ENCODE results near the gene ZFP91. TPM values are rescaled to one million over a fixed set of nuclear protein-coding genes. Genes with fewer than 3 reads are reported as not detected.

ZFP91 gene
- total RNA-seq, 4 donors from 2014 or later, result 45.9 to 52.4 (median 47.5) TPM

- Histone ChIP-seq H3K4me3 (no peak overlapping the region), H3K27ac (no peak overlapping the region), H3K36me3 (peaks cover 91% of the 10 kb centered on the region), H3K9me3 (no peaks in the 10 kb centered on the region), H3K4me1 (peaks cover 15% of the 10 kb centered on the region), H3K27me3 (no peaks in the 10 kb centered on the region)
- no peak for TF ChIP-seq EP300 (IDR thresholded peaks at IDR 0.05)
- TF ChIP-seq POLR2A (IDR thresholded peaks at IDR 0.05), result no peak
- TF ChIP-seq CTCF (IDR thresholded peaks at IDR 0.05), result no peak
- no peak for TF ChIP-seq POLR2AphosphoS5 (IDR thresholded peaks at IDR 0.05)
- DNase-seq (ENCODE audit: low spot score in 2 of 2), result no peak
- 96% methylated on average over 1 of the region's 1 CpG for WGBS
These were observed 36.7 kb downstream of the ZFP91 start for GRCh38 chr11:58615559-58615958.

- Histone ChIP-seq H3K27me3 (no peaks in the 10 kb centered on the region), H3K4me3 (no peak overlapping the region), H3K9me3 (no peaks in the 10 kb centered on the region), H3K4me1 (peaks cover 19% of the 10 kb centered on the region), H3K27ac (peak overlapping the region; percentile 38), H3K36me3 (peaks cover 87% of the 10 kb centered on the region)
- DNase-seq (ENCODE audit: low spot score in 2 of 2), result no peak
- WGBS, result 29% methylated on average over 4 of the region's 4 CpGs
- TF ChIP-seq POLR2A (IDR thresholded peaks at IDR 0.05), result no peak
- no peak for TF ChIP-seq CTCF (IDR thresholded peaks at IDR 0.05)
- TF ChIP-seq POLR2AphosphoS5 (IDR thresholded peaks at IDR 0.05), result no peak
- no peak for TF ChIP-seq EP300 (IDR thresholded peaks at IDR 0.05)
These were observed 37.7 kb downstream of the ZFP91 start for GRCh38 chr11:58616594-58616993.

- DNase-seq (ENCODE audit: low spot score in 2 of 2), result no peak
- Histone ChIP-seq H3K4me1 (peaks cover 24% of the 10 kb centered on the region), H3K27ac (no peak overlapping the region), H3K36me3 (peaks cover 81% of the 10 kb centered on the region), H3K4me3 (no peak overlapping the region), H3K9me3 (no peaks in the 10 kb centered on the region), H3K27me3 (no peaks in the 10 kb centered on the region)
- no peak for TF ChIP-seq POLR2A (IDR thresholded peaks at IDR 0.05)
- TF ChIP-seq EP300 (IDR thresholded peaks at IDR 0.05), result no peak
- no peak for TF ChIP-seq CTCF (IDR thresholded peaks at IDR 0.05)
- TF ChIP-seq POLR2AphosphoS5 (IDR thresholded peaks at IDR 0.05), result no peak
- 82% methylated on average over 4 of the region's 4 CpGs for WGBS
These were observed 39.2 kb downstream of the ZFP91 start for GRCh38 chr11:58617976-58618557.

GRCh38 chr11:58621586-58622262, 42.9 kb downstream of the ZFP91 start:
- WGBS, result 62% methylated on average over 4 of the region's 4 CpGs
- peak overlapping the region; percentile 32 for H3K27ac ChIP-seq
- no peak for TF ChIP-seq POLR2AphosphoS5 (IDR thresholded peaks at IDR 0.05)
- TF ChIP-seq CTCF (IDR thresholded peaks at IDR 0.05), result no peak
- TF ChIP-seq POLR2A (IDR thresholded peaks at IDR 0.05), result no peak
- TF ChIP-seq EP300 (IDR thresholded peaks at IDR 0.05), result no peak

GRCh38 chr11:58622344-58622743, 43.5 kb downstream of the ZFP91 start, which contains the start of gene CNTF:
CNTF (plus strand) TSS chr11:58622665; CDS start chr11:58622753, 88 bp downstream.
- peaks cover 68% of the 10 kb centered on the region for H3K36me3 ChIP-seq

More at GRCh38 chr11:58621586-58622262, 42.9 kb downstream of the ZFP91 start:
- Histone ChIP-seq H3K4me3 (no peak overlapping the region), H3K36me3 (peaks cover 75% of the 10 kb centered on the region), H3K4me1 (peaks cover 28% of the 10 kb centered on the region), H3K9me3 (no peaks in the 10 kb centered on the region), H3K27me3 (no peaks in the 10 kb centered on the region)
- DNase-seq (ENCODE audit: low spot score in 2 of 2), result no peak

More at GRCh38 chr11:58622344-58622743, 43.5 kb downstream of the ZFP91 start, which contains the start of gene CNTF:
- DNase-seq (ENCODE audit: low spot score in 2 of 2), result no peak
- H3K4me3 ChIP-seq, result no peak within 1 kb of the TSS
- H3K27me3 ChIP-seq, result no peaks in the 10 kb centered on the region
- H3K4me1 ChIP-seq, result peaks cover 29% of the 10 kb centered on the region
- 52% methylated on average over 2 of the region's 2 CpGs for WGBS
- H3K27ac ChIP-seq, result peak within 1 kb of the TSS; percentile 32
- no peaks in the 10 kb centered on the region for H3K9me3 ChIP-seq
- TF ChIP-seq EP300 (IDR thresholded peaks at IDR 0.05) (no peak), POLR2A (IDR thresholded peaks at IDR 0.05) (no peak), CTCF (IDR thresholded peaks at IDR 0.05) (no peak), POLR2AphosphoS5 (IDR thresholded peaks at IDR 0.05) (no peak)
